H9 (cell line): Measurements from ENCODE around the gene TMBIM1. TPM values are rescaled to one million over a fixed set of nuclear protein-coding genes. Genes with fewer than 3 reads are reported as not detected.
"Not testable (repeated sequence)": the region's sequence is repeated elsewhere in the genome, so short reads cannot be mapped to it uniquely, and the experiment has no call there.

Experiments used
- DNase-seq: peaks from one replicate; pipeline ENCODE4 v3.0.0-alpha.2; 2017
- H2AFZ ChIP-seq: one replicate; pipeline ENCODE4 v1.6.1; 2013; ENCODE audit warnings: mild to moderate bottlenecking, low read length, control low read depth, moderate library complexity
- H2AK5ac ChIP-seq: 2 replicates; pipeline ENCODE4 v1.6.1; 2013; ENCODE audit warnings: low read length, control low read depth, mixed read lengths; ENCODE audit not compliant: insufficient read length
- H2BK120ac ChIP-seq: one replicate; pipeline ENCODE4 v1.6.1; 2013; ENCODE audit warnings: low read depth, mild to moderate bottlenecking, low read length, control low read depth, inconsistent platforms; ENCODE audit not compliant: poor library complexity, severe bottlenecking
- H2BK12ac ChIP-seq: 2 replicates; pipeline ENCODE4 v1.6.1; 2013; ENCODE audit warnings: low read length, control low read depth, mixed read lengths, low read depth; ENCODE audit not compliant: insufficient read length
- H2BK15ac ChIP-seq: 2 replicates; pipeline ENCODE4 v1.6.1; 2013; ENCODE audit warnings: low read depth, low read length, control low read depth
- H2BK20ac ChIP-seq: one replicate; pipeline ENCODE4 v1.6.1; 2013; ENCODE audit warnings: low read depth, mild to moderate bottlenecking, low read length, control low read depth, inconsistent platforms; ENCODE audit not compliant: poor library complexity, severe bottlenecking
- H2BK5ac ChIP-seq: 2 replicates; pipeline ENCODE4 v1.6.1; 2013; ENCODE audit warnings: low read length, control low read depth, mixed read lengths; ENCODE audit not compliant: insufficient read length
- H3K14ac ChIP-seq: 2 replicates; pipeline ENCODE4 v1.6.1; 2013; ENCODE audit warnings: low read length, control low read depth; ENCODE audit not compliant: insufficient read depth
- H3K18ac ChIP-seq: 2 replicates; pipeline ENCODE4 v1.6.1; 2013; ENCODE audit warnings: low read depth, mild to moderate bottlenecking, mixed read lengths, low read length, control low read depth; ENCODE audit not compliant: insufficient read length
- H3K23ac ChIP-seq: 2 replicates; pipeline ENCODE4 v1.6.1; 2013; ENCODE audit warnings: low read length, control low read depth, mixed read lengths, low read depth; ENCODE audit not compliant: insufficient read length
- H3K23me2 ChIP-seq: 2 replicates; pipeline ENCODE4 v1.6.1; 2013; ENCODE audit warnings: low read depth, mild to moderate bottlenecking, mixed read lengths, low read length, control low read depth; ENCODE audit not compliant: insufficient read length, poor library complexity, severe bottlenecking
- H3K27ac ChIP-seq: 2 replicates; pipeline ENCODE4 v1.5.1; 2013; ENCODE audit warnings: low read length, control low read depth, mixed read lengths, low read depth; ENCODE audit not compliant: insufficient read length
- H3K27me3 ChIP-seq: 2 replicates; pipeline ENCODE4 v1.6.1; 2013; ENCODE audit warnings: low read length, control low read depth, inconsistent platforms; ENCODE audit not compliant: insufficient read depth
- H3K4ac ChIP-seq: 2 replicates; pipeline ENCODE4 v1.6.1; 2013; ENCODE audit warnings: low read depth, mild to moderate bottlenecking, control low read depth, inconsistent platforms, low read length, moderate library complexity
- H3K4me1 ChIP-seq: 2 replicates; pipeline ENCODE4 v1.6.1; 2013; ENCODE audit warnings: low read length, control low read depth, inconsistent platforms; ENCODE audit not compliant: insufficient read depth
- H3K4me2 ChIP-seq: 2 replicates; pipeline ENCODE4 v1.6.1; 2013; ENCODE audit warnings: low read length, control low read depth, mixed read lengths; ENCODE audit not compliant: insufficient read length, insufficient read depth
- H3K56ac ChIP-seq: 2 replicates; pipeline ENCODE4 v1.6.1; 2013; ENCODE audit warnings: low read depth, mild to moderate bottlenecking, mixed read lengths, low read length, control low read depth; ENCODE audit not compliant: insufficient read length
- H3K79me1 ChIP-seq: 2 replicates; pipeline ENCODE4 v1.6.1; 2013; ENCODE audit warnings: low read depth, mild to moderate bottlenecking, moderate library complexity, low read length, control low read depth, inconsistent platforms; ENCODE audit not compliant: insufficient read depth, poor library complexity, severe bottlenecking
- H3K79me2 ChIP-seq: 2 replicates; pipeline ENCODE4 v1.6.1; 2013; ENCODE audit warnings: low read length, control low read depth, inconsistent platforms; ENCODE audit not compliant: insufficient read depth
- H3K9ac ChIP-seq: 2 replicates; pipeline ENCODE4 v1.6.1; 2013; ENCODE audit warnings: low read length, control low read depth, mixed read lengths; ENCODE audit not compliant: insufficient read length; ENCODE audit errors: extremely low read depth
- H3K9me3 ChIP-seq: one replicate; pipeline ENCODE4 v1.6.1; 2013; ENCODE audit warnings: low read depth, low read length, inconsistent platforms; ENCODE audit not compliant: control insufficient read depth
- H3T11ph ChIP-seq: one replicate; pipeline ENCODE4 v1.6.1; 2013; ENCODE audit warnings: mild to moderate bottlenecking, low read length, control low read depth, inconsistent platforms
- H4K20me1 ChIP-seq: one replicate; pipeline ENCODE4 v1.6.1; 2013; ENCODE audit not compliant: control insufficient read depth, insufficient read length, insufficient read depth
- H4K5ac ChIP-seq: 2 replicates; pipeline ENCODE4 v1.6.1; 2013; ENCODE audit warnings: low read depth, mild to moderate bottlenecking, mixed read lengths, low read length, control low read depth; ENCODE audit not compliant: insufficient read length
- H4K8ac ChIP-seq: replicated peaks from 2 replicates; pipeline ENCODE4 v1.6.1; 2013; ENCODE audit warnings: low read length, control low read depth, mixed read lengths, low read depth; ENCODE audit not compliant: insufficient read length
- H4K91ac ChIP-seq: 2 replicates; pipeline ENCODE4 v1.6.1; 2013; ENCODE audit warnings: low read depth, mild to moderate bottlenecking, moderate library complexity, mixed read lengths, low read length, control low read depth; ENCODE audit not compliant: insufficient read length
- H3K27ac Mint-ChIP-seq, 3 experiments: 2 replicates in 2 of 3; 3 replicates in 1 of 3; pipeline ENCODE4 v1.8.0; 2020 to 2021; ENCODE audit warnings: mixed read lengths in 3 of 3, mild to moderate bottlenecking in 1 of 3, moderate library complexity in 1 of 3
- H3K27me3 Mint-ChIP-seq: 2 replicates; pipeline ENCODE4 v1.8.0; 2021; ENCODE audit warnings: low read depth, mild to moderate bottlenecking, moderate library complexity, mixed read lengths
- H3K36me3 Mint-ChIP-seq, 3 experiments: 2 replicates in 2 of 3; 3 replicates in 1 of 3; pipeline ENCODE4 v1.8.0; 2020 to 2021; ENCODE audit warnings: low read depth in 3 of 3, mixed read lengths in 3 of 3; ENCODE audit not compliant: insufficient read depth in 1 of 3
- H3K4me1 Mint-ChIP-seq, 2 experiments: 2 replicates each; pipeline ENCODE4 v1.8.0; 2020; ENCODE audit warnings: mixed read lengths in 2 of 2
- H3K4me3 Mint-ChIP-seq, 2 experiments: 2 replicates in 1 of 2; 3 replicates in 1 of 2; pipeline ENCODE4 v1.8.0; 2020 to 2021; ENCODE audit warnings: mild to moderate bottlenecking in 2 of 2, mixed read lengths in 2 of 2, moderate library complexity in 1 of 2
- H3K9me3 Mint-ChIP-seq, 2 experiments: 2 replicates in 1 of 2; 3 replicates in 1 of 2; pipeline ENCODE4 v1.8.0; 2020; ENCODE audit warnings: mild to moderate bottlenecking in 2 of 2, mixed read lengths in 2 of 2, moderate library complexity in 1 of 2
- WGBS: extraction: QIAGEN DNeasy Blood & Tissue Kit; methylation state at CpG from one replicate; pipeline ENCODE4 v1.1.7; 2013; ENCODE audit warnings: missing lambda C conversion rate, low lambda C conversion rate, mixed read lengths; ENCODE audit not compliant: insufficient read length; ENCODE audit errors: extremely low coverage; 5-methylcytosine and 5-hydroxymethylcytosine counted together
- total RNA-seq: library from RNA; stranded (reverse); gene quantifications from 2 replicates; pipeline ENCODE4 v1.2.1, GENCODE V29; 2021
- TF ChIP-seq, protein P1 (sequence below): fragments of 200-600 bp; sonication (generic); conservative IDR thresholded peaks from 3 replicates; pipeline ENCODE4 v1.8.0; 2021; ENCODE audit warnings: antibody characterized with exemption, mild to moderate bottlenecking

The TMBIM1 gene
- total RNA-seq, 1 experiment from 2014 or later: 17.4 TPM

DNA sequence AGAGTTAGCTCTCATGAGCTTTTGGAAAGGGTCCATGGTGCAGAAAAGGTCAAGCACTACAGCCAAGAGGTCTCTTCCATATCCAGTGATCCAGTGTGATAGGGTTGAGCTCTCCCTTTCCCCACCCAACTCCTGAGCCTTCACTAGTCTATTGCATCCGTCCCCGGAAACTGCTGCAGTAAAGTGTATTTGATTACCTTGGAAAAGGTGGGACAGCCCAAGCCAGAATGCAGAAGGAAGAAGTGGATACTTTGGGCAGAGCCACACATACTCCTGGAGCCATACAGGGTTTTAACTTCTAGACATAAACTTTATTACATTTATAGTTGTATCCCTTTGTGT lies 18.4 kb downstream of the TMBIM1 start:
- Histone ChIP-seq H4K20me1 (no peaks in the 10 kb centered on the region), H3K23ac (no peak overlapping the region), H3K14ac (no peak overlapping the region), H4K5ac (no peak overlapping the region), H2BK20ac (no peak overlapping the region), H3K27me3 (no peaks in the 10 kb centered on the region), H3K27ac (no peak overlapping the region), H2BK5ac (no peak overlapping the region), H3K9me3 (no peaks in the 10 kb centered on the region), H2AFZ (no peak overlapping the region), H4K91ac (no peak overlapping the region), H3K79me1 (no peaks in the 10 kb centered on the region), H2BK12ac (no peak overlapping the region), H3K56ac (no peak overlapping the region), H3K4me1 (no peaks in the 10 kb centered on the region), H3K23me2 (peaks cover 9% of the 10 kb centered on the region), H2BK15ac (no peak overlapping the region), H3K4me2 (no peak overlapping the region), H2AK5ac (no peak overlapping the region), H2BK120ac (no peak overlapping the region), H3K18ac (no peak overlapping the region), H3K79me2 (no peaks in the 10 kb centered on the region), H3K9ac (no peak overlapping the region), H4K8ac (no peak overlapping the region), H3T11ph (no peak overlapping the region), H3K4ac (no peak overlapping the region)
- Mint-ChIP-seq H3K4me1 (peaks cover 18 to 21% of the 10 kb centered on the region in 2 experiments), H3K27ac (no peak overlapping the region; a peak in 1 of 7 replicates), H3K4me3 (no peak overlapping the region; a peak in 1 of 5 replicates), H3K27me3 (no peaks in the 10 kb centered on the region; the same call in 1 of the 2 replicates), H3K36me3 (peaks cover 6 to 41% (median 34%) of the 10 kb centered on the region in 3 experiments), H3K9me3 (no peaks in the 10 kb centered on the region)
- DNase-seq: no peak
- WGBS: no CpG with 5 or more reads among the region's 2 CpGs
- TF ChIP-seq, protein P1, sequence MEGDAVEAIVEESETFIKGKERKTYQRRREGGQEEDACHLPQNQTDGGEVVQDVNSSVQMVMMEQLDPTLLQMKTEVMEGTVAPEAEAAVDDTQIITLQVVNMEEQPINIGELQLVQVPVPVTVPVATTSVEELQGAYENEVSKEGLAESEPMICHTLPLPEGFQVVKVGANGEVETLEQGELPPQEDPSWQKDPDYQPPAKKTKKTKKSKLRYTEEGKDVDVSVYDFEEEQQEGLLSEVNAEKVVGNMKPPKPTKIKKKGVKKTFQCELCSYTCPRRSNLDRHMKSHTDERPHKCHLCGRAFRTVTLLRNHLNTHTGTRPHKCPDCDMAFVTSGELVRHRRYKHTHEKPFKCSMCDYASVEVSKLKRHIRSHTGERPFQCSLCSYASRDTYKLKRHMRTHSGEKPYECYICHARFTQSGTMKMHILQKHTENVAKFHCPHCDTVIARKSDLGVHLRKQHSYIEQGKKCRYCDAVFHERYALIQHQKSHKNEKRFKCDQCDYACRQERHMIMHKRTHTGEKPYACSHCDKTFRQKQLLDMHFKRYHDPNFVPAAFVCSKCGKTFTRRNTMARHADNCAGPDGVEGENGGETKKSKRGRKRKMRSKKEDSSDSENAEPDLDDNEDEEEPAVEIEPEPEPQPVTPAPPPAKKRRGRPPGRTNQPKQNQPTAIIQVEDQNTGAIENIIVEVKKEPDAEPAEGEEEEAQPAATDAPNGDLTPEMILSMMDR: no peak

DNA sequence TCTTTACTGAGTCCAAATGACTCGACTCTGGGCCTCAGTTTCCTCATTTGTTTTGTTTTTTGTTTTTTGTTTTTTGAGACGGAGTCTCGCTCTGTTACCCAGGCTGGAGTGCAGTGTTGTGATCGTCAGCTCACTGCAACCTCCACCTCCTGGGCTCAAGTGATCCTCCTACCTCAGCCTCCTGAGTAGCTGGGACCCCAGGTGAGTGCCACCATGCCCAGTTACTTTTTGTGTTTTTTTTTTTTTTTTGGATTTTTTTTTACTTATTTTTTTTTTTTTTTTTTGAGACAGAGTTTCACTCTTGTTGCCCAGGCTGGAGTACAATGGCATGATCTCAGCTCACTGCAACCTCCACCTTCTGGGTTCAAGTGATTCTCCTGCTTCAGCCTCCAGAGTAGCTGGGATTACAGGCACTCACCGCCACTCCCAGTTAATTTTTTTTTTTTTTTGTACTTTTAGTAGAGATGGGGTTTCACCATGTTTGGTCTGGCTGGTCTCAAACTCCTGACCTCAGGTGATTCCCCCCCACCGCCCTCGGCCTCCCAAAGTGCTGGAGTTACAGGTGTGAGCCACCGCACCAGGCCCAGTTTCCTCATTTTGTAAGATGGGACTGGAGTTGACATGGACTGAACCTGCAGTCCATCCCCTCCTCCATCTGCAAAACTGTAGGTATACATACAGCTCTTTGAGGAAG lies 18.9 kb downstream of the TMBIM1 start:
- not testable (repeated sequence) for H3K27ac ChIP-seq, H3K79me2 ChIP-seq, H2BK5ac ChIP-seq, H2BK120ac ChIP-seq, H3K9me3 Mint-ChIP-seq, H3K4ac ChIP-seq, H3K4me3 Mint-ChIP-seq, H3K27me3 Mint-ChIP-seq, H3K23ac ChIP-seq, H3K27ac Mint-ChIP-seq, H3K56ac ChIP-seq, H3K18ac ChIP-seq, H2AFZ ChIP-seq, H3K9me3 ChIP-seq, H2BK15ac ChIP-seq, H4K20me1 ChIP-seq, H4K5ac ChIP-seq, H3K14ac ChIP-seq, H3K4me2 ChIP-seq, H2BK12ac ChIP-seq, DNase-seq, H4K8ac ChIP-seq, H3K9ac ChIP-seq, H3K23me2 ChIP-seq, H2BK20ac ChIP-seq, H2AK5ac ChIP-seq, H3K79me1 ChIP-seq, H3K27me3 ChIP-seq, H4K91ac ChIP-seq, H3K4me1 ChIP-seq, H3T11ph ChIP-seq
- peaks cover 6 to 42% (median 34%) of the 10 kb centered on the region in 3 experiments for H3K36me3 Mint-ChIP-seq
- H3K4me1 Mint-ChIP-seq: peaks cover 18 to 21% of the 10 kb centered on the region in 2 experiments
- no CpG with 5 or more reads among the region's 8 CpGs for WGBS
